Measurements from ENCODE around the gene ARHGAP10. TPM values are rescaled to one million over a fixed set of nuclear protein-coding genes. Genes with fewer than 3 reads are reported as not detected.

The ARHGAP10 gene
- total and polyA plus RNA-seq, 2 donors from 2014 or later = 13.4 to 20.3 TPM

DNA sequence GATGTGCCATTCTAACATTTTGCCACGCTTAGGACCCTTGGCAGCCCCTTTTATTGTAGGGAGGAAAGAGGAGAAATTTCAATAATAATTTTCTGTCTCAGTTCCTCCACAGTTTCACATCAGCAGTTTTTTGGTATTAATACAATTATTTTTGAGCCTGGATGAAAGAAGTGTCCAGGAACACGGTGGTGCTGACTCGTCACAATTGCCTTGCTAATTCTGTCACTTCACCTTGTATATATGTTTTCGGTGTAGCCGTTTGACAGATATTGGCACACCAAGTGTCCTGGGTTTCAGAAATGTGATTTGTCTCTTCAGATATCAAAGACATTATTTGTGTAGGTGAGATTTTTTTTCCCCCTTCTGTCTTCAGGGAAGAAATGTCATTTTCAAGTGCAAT is 142.2 kb downstream of the ARHGAP10 start:
- no peaks in the 10 kb centered on the region for H3K27me3 ChIP-seq (ENCODE audit: control insufficient read depth, insufficient read depth, low read length)
- no peak overlapping the region for H3K27ac ChIP-seq (ENCODE audit: low read depth in 2 of 2, low read length in 2 of 2)
- DNase-seq (no peak), FAIRE-seq (no peak)
- TF ChIP-seq, protein P1, sequence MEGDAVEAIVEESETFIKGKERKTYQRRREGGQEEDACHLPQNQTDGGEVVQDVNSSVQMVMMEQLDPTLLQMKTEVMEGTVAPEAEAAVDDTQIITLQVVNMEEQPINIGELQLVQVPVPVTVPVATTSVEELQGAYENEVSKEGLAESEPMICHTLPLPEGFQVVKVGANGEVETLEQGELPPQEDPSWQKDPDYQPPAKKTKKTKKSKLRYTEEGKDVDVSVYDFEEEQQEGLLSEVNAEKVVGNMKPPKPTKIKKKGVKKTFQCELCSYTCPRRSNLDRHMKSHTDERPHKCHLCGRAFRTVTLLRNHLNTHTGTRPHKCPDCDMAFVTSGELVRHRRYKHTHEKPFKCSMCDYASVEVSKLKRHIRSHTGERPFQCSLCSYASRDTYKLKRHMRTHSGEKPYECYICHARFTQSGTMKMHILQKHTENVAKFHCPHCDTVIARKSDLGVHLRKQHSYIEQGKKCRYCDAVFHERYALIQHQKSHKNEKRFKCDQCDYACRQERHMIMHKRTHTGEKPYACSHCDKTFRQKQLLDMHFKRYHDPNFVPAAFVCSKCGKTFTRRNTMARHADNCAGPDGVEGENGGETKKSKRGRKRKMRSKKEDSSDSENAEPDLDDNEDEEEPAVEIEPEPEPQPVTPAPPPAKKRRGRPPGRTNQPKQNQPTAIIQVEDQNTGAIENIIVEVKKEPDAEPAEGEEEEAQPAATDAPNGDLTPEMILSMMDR (IDR thresholded peaks at IDR 0.05; ENCODE audit: borderline replicate concordance, extremely low read depth, insufficient read depth) = no peak
- no peak overlapping the region for H3K9ac ChIP-seq (ENCODE audit: low read length in 3 of 3)
- H3K4me3 ChIP-seq (ENCODE audit: low read length in 3 of 3) = no peak overlapping the region
- H3K9me3 ChIP-seq (ENCODE audit: control insufficient read depth in 2 of 3, insufficient read depth in 1 of 3, low read length in 3 of 3) = no peaks in the 10 kb centered on the region
- intact Hi-C loops (cut with DNase I) = no loop called here
- H3K4me1 ChIP-seq (ENCODE audit: control insufficient read depth in 2 of 3, insufficient read depth in 2 of 3, low read depth in 1 of 3, low read length in 3 of 3) = no peaks in the 10 kb centered on the region
- peaks cover 0 to 12% (median 8%) of the 10 kb centered on the region in 3 donors for H3K36me3 ChIP-seq (ENCODE audit: control insufficient read depth in 2 of 3, insufficient read depth in 3 of 3, low read length in 3 of 3)

DNA sequence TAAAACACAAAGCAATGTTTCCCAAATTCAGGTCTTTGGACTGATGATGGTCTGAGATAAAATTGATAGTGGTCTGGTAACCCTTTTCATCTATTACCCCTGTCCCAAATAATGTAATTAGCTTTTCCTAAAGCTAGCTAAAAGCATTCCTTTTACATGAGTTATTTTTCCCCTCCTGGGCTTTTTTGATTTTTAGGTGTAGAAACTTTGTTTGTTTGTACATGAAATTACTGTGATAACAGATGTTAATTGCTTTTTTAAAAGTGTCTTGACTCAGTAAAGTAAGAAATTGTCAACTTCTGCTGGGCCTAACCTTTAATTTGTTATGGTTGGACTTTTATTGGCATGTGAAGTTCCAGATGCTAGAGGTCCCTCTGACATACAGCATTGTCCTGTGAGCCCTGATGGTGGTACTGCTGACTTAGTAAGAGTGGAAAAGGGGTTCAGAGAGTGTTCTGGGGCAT is 145.5 kb downstream of the ARHGAP10 start:
- Histone ChIP-seq H3K36me3 (ENCODE audit: control insufficient read depth in 2 of 3, insufficient read depth in 3 of 3, low read length in 3 of 3) (peaks cover 0 to 12% (median 8%) of the 10 kb centered on the region in 3 donors), H3K9ac (ENCODE audit: low read length in 3 of 3) (no peak overlapping the region), H3K27ac (ENCODE audit: low read depth in 2 of 2, low read length in 2 of 2) (no peak overlapping the region), H3K27me3 (ENCODE audit: control insufficient read depth, insufficient read depth, low read length) (no peaks in the 10 kb centered on the region), H3K4me3 (ENCODE audit: low read length in 3 of 3) (no peak overlapping the region), H3K9me3 (ENCODE audit: control insufficient read depth in 2 of 3, insufficient read depth in 1 of 3, low read length in 3 of 3) (no peaks in the 10 kb centered on the region), H3K4me1 (ENCODE audit: control insufficient read depth in 2 of 3, insufficient read depth in 2 of 3, low read depth in 1 of 3, low read length in 3 of 3) (no peaks in the 10 kb centered on the region)
- TF ChIP-seq, protein P1 (IDR thresholded peaks at IDR 0.05; ENCODE audit: borderline replicate concordance, extremely low read depth, insufficient read depth) = no peak
- DNase-seq (no peak), FAIRE-seq (no peak)
- intact Hi-C loops (cut with DNase I) = no loop called here

DNA sequence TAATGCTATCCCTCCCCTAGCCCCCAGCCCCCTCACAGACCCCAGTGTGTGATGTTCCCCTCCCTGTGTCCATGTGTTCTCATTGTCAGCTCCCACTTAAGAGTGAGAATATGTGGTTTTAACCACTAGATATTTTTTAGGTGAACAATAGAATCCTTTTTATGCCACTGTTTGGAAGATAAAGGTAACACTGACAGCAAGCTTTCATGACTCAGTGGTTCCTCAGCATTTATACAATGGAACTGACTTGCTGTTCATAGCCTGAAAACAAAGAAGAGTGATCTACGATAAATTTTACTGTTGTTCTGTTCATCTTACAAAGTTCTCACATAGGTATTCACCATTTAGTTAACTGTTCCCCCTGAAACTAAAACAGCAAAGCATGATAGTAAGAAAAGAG is 147.8 kb downstream of the ARHGAP10 start:
- no peak for DNase-seq
- Histone ChIP-seq H3K9ac (ENCODE audit: low read length in 3 of 3) (no peak overlapping the region), H3K36me3 (ENCODE audit: control insufficient read depth in 2 of 3, insufficient read depth in 3 of 3, low read length in 3 of 3) (peaks cover 2 to 8% (median 6%) of the 10 kb centered on the region in 3 donors), H3K9me3 (ENCODE audit: control insufficient read depth in 2 of 3, insufficient read depth in 1 of 3, low read length in 3 of 3) (no peaks in the 10 kb centered on the region), H3K4me1 (ENCODE audit: control insufficient read depth in 2 of 3, insufficient read depth in 2 of 3, low read depth in 1 of 3, low read length in 3 of 3) (no peaks in the 10 kb centered on the region), H3K27me3 (ENCODE audit: control insufficient read depth, insufficient read depth, low read length) (no peaks in the 10 kb centered on the region), H3K27ac (ENCODE audit: low read depth in 2 of 2, low read length in 2 of 2) (no peak overlapping the region), H3K4me3 (ENCODE audit: low read length in 3 of 3) (no peak overlapping the region)
- TF ChIP-seq, protein P1 (IDR thresholded peaks at IDR 0.05; ENCODE audit: borderline replicate concordance, extremely low read depth, insufficient read depth) = no peak
- no peak for FAIRE-seq
- intact Hi-C loops (cut with DNase I) = no loop called here

DNA sequence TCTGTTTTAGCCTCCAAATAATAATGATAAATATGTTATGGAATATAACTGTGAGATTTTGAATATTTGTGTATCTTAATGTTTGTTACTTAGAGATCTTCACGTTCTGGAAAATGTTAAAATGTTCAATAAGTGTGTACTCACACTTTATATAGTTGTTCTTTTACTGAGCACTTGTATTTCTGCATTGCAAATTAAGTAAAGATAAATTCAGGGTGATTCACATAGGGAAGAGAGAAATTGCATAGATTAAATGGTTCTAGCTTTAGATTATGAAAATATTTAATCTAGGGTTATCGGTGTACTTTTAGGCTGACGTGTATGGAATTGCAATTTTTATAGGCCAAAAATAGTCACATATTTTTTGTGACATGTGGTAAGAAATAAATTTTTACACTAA is 148.6 kb downstream of the ARHGAP10 start:
- Histone ChIP-seq H3K4me3 (ENCODE audit: low read length in 3 of 3) (no peak overlapping the region), H3K27me3 (ENCODE audit: control insufficient read depth, insufficient read depth, low read length) (no peaks in the 10 kb centered on the region), H3K4me1 (ENCODE audit: control insufficient read depth in 2 of 3, insufficient read depth in 2 of 3, low read depth in 1 of 3, low read length in 3 of 3) (no peaks in the 10 kb centered on the region), H3K36me3 (ENCODE audit: control insufficient read depth in 2 of 3, insufficient read depth in 3 of 3, low read length in 3 of 3) (peaks cover 0 to 2% (median 2%) of the 10 kb centered on the region in 3 donors), H3K27ac (ENCODE audit: low read depth in 2 of 2, low read length in 2 of 2) (no peak overlapping the region), H3K9ac (ENCODE audit: low read length in 3 of 3) (no peak overlapping the region), H3K9me3 (ENCODE audit: control insufficient read depth in 2 of 3, insufficient read depth in 1 of 3, low read length in 3 of 3) (no peaks in the 10 kb centered on the region)
- DNase-seq (no peak), FAIRE-seq (no peak)
- intact Hi-C loops (cut with DNase I) = no loop called here
- TF ChIP-seq, protein P1 (IDR thresholded peaks at IDR 0.05; ENCODE audit: borderline replicate concordance, extremely low read depth, insufficient read depth) = no peak

Data from kidney (tissue), 14 donors.